NK-92 (cell line): ENCODE results near the gene LDAH.
"Not testable (repeated sequence)": the region's sequence is repeated elsewhere in the genome, so short reads cannot be mapped to it uniquely, and the experiment has no call there.

Experiments used
- DNase-seq: peaks from one replicate; lab custom pipeline; 2025; ENCODE audit not compliant: unreplicated experiment; lab: John Stamatoyannopoulos, UW

The LDAH gene

DNA sequence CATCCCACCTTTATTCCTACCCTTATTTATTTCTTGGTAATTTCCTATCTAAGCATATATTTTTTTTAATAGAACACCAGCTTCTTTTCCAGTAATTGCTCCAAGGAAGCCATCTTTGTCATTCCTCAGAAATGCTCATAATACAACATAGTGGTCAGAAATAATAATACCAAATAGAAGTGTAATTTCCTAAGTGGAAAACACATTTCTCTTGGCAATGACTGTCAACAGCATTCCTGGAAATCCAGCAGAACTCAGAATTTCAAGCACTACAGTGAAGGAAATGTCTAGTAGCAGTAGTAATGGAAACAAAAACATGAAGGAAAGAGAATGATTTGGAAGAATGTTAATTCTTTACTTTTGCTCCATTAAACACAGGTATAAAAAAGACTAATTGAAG is 99.4 kb downstream of the LDAH start:
- DNase-seq: no peak

- no peak for DNase-seq
Measured at GRCh38 chr2:20722592-20723240, 100.2 kb downstream of the LDAH start.

DNA sequence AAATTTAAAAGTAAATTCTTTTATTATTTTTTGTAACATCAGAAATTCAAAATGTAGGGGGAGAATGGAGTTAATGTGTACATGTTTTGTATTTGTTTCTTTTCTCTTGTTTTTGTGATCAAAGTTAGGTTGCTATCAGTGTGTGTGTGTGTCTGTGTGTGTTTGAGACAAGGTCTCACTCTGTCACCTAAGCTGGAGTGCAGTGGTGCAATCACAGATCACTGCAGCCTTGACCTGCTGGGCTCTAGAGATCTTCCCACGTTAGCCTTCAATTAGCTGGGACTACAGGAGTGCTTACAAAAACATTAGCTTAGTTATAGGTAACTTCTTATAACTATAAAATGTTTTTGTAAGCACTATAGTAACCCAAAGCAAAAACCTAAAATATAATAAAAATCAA is 105.3 kb downstream of the LDAH start:
- no peak for DNase-seq

DNA sequence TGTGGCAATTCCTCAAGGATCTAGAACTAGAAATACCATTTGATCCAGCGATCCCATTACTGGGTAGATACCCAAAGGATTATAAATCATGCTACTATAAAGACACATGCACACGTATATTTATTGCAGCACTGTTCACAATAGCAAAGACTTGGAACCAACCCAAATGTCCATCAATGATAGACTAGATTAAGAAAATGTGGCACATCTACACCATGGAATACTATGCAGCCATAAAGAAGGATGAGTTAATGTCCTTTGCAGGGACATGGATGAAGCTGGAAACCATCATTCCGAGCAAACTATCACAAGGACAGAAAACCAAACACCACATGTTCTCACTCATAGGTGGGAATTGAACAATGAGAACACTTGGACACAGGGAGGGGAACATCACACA is 106.7 kb downstream of the LDAH start:
- DNase-seq: not testable (repeated sequence)

DNA sequence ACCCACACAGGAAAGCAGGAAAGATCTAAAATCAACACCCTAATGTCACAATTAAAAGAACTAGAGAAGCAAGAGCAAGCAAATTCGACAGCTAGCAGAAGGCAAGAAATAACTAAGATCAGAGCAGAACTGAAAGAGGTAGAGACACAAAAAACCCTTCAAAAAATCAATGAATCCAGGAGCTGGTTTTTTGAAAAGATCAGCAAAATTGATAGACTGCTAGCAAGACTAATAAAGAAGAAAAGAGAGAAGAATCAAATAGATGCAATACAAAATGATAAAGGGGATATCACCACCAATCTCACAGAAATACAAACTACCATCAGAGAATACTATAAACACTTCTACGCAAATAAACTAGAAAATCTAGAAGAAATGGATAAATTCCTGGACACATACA is 108.5 kb downstream of the LDAH start:
- DNase-seq: not testable (repeated sequence)

- not testable (repeated sequence) for DNase-seq
Measured at GRCh38 chr2:20713585-20713984, 109.3 kb downstream of the LDAH start.

DNA sequence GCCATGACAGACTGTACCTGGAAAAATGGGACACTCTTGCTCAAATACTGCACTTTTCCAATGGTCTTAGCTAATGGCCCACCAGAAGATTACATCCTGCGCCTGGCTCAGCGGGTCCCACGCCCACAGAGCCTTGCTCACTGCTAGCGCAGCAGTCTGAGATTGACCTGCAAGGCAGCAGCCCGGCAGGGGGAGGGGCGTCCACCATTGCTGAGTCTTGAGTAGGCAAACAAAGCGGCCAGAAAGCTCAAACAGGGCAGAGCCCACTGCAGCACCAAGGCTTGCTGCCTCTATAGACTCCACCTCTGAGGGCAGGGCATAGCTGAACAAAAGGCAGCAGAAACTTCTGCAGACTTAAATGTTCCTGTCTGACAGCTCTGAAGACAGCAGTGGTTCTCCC is 111.3 kb downstream of the LDAH start:
- not testable (repeated sequence) for DNase-seq

- DNase-seq: no peak
Measured at GRCh38 chr2:20707601-20708000, 115.3 kb downstream of the LDAH start.

DNA sequence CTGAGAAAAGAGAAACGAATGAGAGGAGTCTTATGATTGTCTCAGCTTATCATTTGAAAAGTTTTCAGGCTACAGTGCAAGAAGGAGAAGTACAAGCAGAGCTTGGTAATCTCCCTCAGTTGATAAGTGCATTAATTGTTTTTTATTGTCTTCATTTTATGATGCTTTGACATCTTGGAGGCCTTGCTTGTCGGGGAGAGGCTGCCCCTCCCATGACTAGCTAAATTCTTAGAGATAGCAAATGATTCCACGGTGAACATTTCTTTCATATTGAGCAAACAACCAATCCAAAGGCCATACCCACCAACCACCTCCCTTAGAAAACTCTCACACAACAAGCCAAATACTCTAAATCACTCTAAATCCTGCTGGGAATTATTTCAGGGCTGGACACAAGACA is 116.1 kb downstream of the LDAH start:
- no peak for DNase-seq

GRCh38 chr2:20706217-20706616 is 116.7 kb downstream of the LDAH start:
- no peak for DNase-seq

- no peak for DNase-seq
Measured at GRCh38 chr2:20704886-20705285, 118.0 kb downstream of the LDAH start.

GRCh38 chr2:20702563-20702962 is 120.3 kb downstream of the LDAH start:
- DNase-seq: no peak

DNA sequence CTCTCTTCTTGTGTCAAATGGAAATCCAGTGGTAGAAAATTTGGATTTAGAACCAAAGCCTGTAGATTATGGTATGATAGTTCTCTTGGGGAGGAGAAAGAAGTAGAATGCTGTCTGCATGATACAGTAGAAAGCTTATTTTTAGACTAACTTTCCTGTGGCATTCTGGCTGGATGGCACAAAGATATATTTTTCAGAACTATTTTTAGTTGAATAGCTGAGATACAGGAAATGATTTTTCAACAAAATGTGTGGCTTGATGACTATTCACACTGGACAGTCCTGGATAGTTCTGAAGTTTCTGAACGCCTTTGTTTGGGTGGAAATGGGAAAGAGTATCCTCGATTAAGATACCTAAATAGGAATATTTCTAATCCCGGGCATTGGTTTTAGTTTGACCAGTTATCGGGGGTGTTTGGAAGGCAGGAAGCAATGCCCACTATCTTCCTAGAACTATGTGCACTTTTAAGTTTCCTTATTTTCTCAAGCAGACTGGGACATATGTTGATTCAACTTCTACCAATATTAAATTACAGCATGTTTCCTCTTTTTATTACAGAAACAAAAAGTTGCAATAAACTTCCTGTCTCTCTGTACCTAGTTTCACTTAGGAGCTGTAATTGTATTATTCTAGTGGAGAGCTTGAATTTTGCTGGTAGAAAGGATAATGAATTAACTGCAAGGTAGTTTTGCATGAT is 123.8 kb downstream of the LDAH start:
- DNase-seq: no peak

- DNase-seq: no peak
Measured at GRCh38 chr2:20697322-20697934, 125.5 kb downstream of the LDAH start.

DNA sequence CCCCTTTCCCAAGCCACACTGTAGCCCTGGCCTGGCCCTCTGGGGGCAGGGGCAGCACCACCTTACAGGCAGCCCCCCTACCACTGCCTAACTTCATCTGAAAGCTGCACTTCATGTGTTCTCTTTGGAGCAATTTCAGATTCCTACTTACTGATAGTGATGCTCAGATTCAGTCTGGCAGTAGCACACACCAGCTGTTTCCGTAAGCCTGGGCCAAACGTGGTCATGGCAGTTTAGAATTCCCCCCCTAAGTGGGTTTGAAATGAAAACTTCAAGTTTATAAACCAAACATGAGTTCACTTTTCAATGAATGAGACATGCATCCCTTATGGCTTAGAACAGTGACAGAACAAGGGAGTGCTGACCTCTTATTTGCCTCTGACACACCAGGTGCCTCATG is 126.5 kb downstream of the LDAH start:
- no peak for DNase-seq

- no peak for DNase-seq
Measured at GRCh38 chr2:20693317-20693716, 129.6 kb downstream of the LDAH start.

DNA sequence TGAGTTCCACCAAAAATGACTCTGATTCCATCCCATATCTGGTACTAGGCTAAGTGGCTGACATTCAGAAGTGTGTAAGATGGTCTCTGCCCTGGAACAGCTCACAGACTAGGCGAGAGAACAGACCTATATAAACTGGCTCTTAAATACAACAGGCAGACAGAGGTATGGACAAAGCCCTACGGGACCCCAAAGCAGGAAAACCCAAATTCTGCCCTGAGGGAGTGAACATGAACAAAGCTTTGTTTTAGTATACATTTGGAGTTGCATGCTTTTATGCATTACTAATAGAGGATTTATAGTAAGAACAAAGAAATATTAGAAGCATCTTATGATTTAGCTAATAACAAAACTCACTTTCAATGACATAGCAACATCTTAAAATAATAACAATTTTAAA is 130.8 kb downstream of the LDAH start:
- DNase-seq: no peak

DNA sequence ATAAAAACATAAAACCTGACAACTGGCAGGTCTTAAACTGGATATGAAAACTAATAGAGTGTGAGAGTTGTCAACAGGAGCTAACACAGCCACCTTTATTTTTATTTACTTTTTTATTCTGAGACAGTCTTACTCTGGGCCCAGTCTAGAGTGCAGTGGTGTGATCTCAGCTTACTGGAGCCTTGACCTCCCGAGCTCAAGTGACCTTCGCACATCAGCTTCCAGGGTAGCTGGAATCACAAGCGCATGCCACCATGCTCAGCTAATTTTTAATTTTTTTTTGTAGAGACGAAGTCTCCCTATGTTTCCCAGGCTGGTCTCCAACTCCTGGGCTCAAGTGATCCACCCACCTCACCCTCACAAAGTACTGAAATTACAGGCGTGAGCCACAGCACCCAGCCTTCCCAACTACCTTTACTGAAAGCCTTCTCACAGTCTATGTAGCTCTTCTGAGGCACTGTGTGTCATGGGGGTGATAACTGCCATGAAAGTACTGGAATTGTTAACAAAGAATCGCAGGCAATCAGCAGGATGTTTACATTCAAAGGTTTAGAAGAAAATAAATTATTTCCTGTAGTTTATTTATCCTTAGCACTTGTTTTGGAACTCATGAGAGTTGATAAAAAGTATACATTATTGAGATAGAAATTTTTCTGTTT is 131.7 kb downstream of the LDAH start:
- no peak for DNase-seq

DNA sequence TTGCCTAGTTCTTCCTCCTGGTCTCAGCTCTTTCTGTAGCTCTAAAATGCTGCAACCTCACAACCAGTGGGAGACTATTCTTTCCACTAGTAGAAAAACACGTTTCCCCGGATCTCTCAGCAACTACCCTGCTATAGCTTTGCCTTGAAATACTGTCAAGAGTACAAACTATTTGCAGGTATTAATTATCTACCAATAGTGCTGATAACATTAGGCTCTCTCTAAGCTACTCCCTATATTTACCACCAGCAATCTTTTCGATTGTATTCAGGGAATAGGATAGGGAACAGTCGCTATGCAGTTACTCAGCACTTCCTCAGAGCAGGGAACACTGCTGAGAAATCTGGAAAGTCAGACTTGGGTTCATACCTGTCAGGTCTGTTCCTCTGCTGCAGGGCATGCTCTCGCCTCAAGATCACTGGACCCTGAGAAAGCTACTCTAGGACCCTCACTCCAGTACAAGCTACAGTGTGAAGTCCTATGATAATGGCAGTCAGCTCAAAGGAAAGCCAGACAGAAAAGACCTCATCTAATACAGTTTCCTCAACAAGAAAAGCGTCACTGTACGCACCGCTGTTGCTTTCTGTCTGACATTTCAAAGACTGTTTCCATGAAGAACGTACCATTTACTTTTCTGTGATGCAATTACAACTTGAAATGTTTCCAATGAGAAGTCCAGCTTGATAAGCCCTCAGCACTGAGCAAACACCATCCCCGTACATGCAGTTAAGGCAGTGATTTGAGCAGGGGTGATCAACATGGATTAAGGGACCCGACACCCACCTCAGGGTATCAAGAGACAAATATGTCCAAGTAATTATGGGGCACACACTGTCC is 133.3 kb downstream of the LDAH start:
- DNase-seq: no peak

DNA sequence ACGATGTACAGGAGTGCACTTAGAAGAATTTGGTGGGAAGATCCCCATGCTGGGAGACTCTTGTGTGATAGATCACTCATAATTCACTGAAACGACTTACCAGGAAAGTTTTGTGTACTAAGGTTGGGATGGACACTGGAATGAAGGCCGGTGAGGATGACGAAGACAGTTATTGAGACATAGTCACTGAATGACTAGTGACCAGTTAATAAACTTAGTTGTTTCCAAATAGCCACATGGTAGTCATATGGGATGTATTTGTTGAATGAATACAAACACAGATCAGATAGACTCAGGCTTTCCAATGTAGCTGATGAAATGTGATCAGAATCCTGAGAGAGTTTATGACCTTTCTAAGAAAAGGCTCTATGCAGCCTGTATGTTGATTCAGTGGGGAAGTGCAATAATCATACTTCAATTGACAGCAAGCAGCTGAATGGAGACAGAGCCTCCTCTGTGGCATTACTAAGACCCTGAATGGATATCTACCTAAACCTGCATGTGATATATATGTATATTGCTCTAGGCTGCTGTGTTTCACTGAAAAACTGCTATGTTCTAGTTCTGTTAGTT is 135.6 kb downstream of the LDAH start:
- no peak for DNase-seq

GRCh38 chr2:20684581-20685063 is 138.3 kb downstream of the LDAH start:
- DNase-seq: no peak
